NB4 (cell line): ENCODE data around the gene HSPG2.

Experiments
- DNase-seq: peaks from one replicate; pipeline ENCODE4 v3.0.0; 2010; ENCODE audit warnings: low read depth
- H3K4me3 ChIP-seq: one replicate; pipeline ENCODE4 v1.5.1; 2011; ENCODE audit warnings: mild to moderate bottlenecking, low read depth, low read length, moderate library complexity
- MAX ChIP-seq: IDR thresholded peaks from 2 replicates; pipeline ENCODE4 v1.6.1; 2011; ENCODE audit warnings: low read depth, low read length
- MYC ChIP-seq: IDR thresholded peaks from 2 replicates; pipeline ENCODE4 v1.6.1; 2011; ENCODE audit warnings: low read depth, low read length
- POLR2A ChIP-seq: IDR thresholded peaks from 2 replicates; pipeline ENCODE4 v1.6.1; 2011; ENCODE audit warnings: mild to moderate bottlenecking; ENCODE audit not compliant: insufficient read length; ENCODE audit errors: extremely low read depth
- TF ChIP-seq, protein P1 (sequence below): IDR thresholded peaks from one replicate; pipeline ENCODE4 v1.5.1; 2012; ENCODE audit warnings: low read depth, low read length

Gene HSPG2

GRCh38 chr1:21818656-21819055 is 118.5 kb downstream of the HSPG2 start:
- peak; percentile 66 for DNase-seq
- no peak overlapping the region for H3K4me3 ChIP-seq
- TF ChIP-seq MYC = no peak
- TF ChIP-seq, protein P1, sequence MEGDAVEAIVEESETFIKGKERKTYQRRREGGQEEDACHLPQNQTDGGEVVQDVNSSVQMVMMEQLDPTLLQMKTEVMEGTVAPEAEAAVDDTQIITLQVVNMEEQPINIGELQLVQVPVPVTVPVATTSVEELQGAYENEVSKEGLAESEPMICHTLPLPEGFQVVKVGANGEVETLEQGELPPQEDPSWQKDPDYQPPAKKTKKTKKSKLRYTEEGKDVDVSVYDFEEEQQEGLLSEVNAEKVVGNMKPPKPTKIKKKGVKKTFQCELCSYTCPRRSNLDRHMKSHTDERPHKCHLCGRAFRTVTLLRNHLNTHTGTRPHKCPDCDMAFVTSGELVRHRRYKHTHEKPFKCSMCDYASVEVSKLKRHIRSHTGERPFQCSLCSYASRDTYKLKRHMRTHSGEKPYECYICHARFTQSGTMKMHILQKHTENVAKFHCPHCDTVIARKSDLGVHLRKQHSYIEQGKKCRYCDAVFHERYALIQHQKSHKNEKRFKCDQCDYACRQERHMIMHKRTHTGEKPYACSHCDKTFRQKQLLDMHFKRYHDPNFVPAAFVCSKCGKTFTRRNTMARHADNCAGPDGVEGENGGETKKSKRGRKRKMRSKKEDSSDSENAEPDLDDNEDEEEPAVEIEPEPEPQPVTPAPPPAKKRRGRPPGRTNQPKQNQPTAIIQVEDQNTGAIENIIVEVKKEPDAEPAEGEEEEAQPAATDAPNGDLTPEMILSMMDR = no peak
- TF ChIP-seq POLR2A = no peak
- no peak for TF ChIP-seq MAX

DNA sequence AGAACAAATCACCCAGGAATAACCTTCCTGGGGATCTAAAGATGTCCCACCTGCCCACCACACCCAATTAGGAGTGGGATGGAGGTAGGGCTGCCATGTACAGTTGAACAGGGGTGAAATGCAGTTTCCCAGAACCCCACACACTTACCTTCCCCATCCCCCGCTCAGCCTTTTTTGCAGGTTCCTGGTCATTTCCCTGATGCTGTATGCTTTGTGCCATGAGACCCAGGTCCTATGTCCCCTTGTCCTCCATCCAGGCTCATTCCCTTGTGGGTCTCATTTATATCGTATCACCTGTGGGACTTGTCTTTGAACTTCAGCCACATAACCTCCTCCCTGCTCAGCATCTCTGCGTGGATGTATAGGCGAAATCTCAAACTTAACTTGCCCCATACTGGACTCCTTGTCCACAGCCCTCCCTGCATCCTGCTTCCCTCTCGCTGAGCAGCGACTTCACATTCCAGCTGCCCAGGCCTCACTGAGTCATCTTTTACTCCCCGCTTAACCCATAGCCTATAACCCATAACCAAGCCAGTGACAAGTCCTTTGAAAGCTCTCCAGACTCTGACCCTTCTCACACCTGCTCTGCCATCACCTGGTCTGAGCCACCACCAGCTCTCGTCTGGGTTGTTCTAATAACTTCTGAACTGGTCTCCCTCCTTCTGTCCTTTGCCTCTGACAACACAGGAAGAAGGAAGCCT is 120.4 kb downstream of the HSPG2 start:
- DNase-seq = no peak
- H3K4me3 ChIP-seq = no peak overlapping the region
- TF ChIP-seq POLR2A = no peak
- TF ChIP-seq, protein P1 = no peak
- TF ChIP-seq MAX = no peak
- TF ChIP-seq MYC = no peak

DNA sequence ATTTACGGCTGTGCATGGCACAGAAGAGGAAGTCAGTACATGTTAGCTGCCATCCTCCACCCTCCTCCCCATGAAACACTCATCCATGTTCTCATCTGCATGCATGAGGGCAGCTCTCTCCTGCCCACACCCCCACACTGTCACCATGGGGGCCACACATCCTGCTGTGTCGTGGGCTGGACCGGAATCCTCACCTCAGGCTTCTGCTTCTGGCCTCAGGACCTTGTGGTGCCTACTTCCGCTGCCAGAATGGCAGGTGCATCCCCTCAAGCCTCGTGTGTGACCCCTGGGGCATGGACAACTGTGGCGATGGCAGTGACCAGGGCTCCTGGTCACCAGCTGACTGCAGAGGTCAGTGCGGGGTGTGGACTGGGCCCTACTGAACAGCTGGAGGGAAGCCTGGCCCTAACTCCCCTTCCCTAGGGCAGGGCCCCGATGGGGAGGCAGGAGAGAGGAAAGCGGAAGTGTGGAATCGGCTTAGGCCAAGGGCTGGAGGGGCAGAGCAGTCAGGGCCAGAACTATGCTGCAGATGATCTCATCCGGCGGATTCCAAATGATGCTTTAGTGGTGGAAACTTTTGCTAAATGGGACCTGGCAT is 121.3 kb downstream of the HSPG2 start:
- TF ChIP-seq POLR2A (no peak), MAX (peak; percentile 31; the same call in 1 of the 2 replicates), MYC (peak; percentile 73)
- TF ChIP-seq, protein P1 = no peak
- no peak overlapping the region for H3K4me3 ChIP-seq
- peak; percentile 57 for DNase-seq

- no peak overlapping the region for H3K4me3 ChIP-seq
- TF ChIP-seq MYC (no peak), POLR2A (no peak), MAX (no peak)
- TF ChIP-seq, protein P1 = no peak
- DNase-seq = no peak
These were observed 122.0 kb downstream of the HSPG2 start for GRCh38 chr1:21814981-21815582.

DNA sequence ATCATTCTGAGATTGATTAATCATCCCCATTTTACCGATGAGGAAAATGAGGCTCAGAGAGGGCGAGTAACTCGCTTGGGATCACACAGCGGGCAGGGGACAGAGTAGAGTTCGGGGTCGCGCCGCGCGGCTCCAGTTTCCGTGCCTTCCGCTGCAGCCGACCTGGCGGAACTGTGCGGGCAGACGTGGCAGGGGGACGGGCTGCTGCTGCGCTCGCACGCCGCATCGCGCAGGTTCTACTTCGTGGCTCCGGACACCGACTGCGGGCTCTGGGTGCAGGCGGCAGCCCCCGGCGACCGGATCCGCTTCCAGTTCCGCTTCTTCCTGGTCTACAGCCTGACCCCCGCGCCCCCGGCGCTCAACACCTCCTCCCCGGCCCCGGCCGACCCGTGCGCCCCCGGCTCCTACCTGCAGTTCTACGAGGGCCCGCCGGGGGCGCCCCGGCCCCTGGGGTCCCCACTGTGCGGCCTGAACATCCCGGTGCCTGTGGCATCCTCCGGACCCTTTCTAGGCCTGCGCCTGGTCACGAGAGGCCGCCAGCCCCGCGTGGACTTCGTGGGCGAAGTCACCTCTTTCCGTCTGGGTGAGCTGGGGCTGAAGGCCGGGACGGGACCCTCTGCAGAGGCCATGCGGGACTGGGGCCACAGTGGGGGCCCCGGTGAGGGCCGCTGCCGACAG is 122.7 kb downstream of the HSPG2 start:
- peak; percentile 61 for DNase-seq
- TF ChIP-seq, protein P1 = peak; percentile 48
- no peak for TF ChIP-seq MAX
- TF ChIP-seq POLR2A = no peak
- TF ChIP-seq MYC = no peak
- H3K4me3 ChIP-seq = no peak overlapping the region
